Stimulated activated CD4-positive, alpha-beta T cell treated with anti-CD3 and anti-CD28 coated beads, TNF-alpha, amount 100 ng/mL, for 4 hours (primary cell): ENCODE results near the gene DBX2.
"Not testable (repeated sequence)": the region's sequence is repeated elsewhere in the genome, so short reads cannot be mapped to it uniquely, and the experiment has no call there.

Experiments
- DNase-seq, 3 experiments: peaks; one replicate each; pipeline ENCODE4 v3.0.0-alpha.2; 2020; ENCODE audit warnings: low read depth in 3 of 3

Gene DBX2

GRCh38 chr12:45050751-45051571 is at the start of gene DBX2:
DBX2 (minus strand) TSS chr12:45051099; CDS start chr12:45050927, 172 bp downstream.
- DNase-seq = no peak

- no peak for DNase-seq
Measured at GRCh38 chr12:45098766-45099165, 47.9 kb upstream of the DBX2 start.

- not testable (repeated sequence) for DNase-seq
Measured at GRCh38 chr12:45095417-45095816, 44.5 kb upstream of the DBX2 start.

GRCh38 chr12:45093051-45093450 is 42.2 kb upstream of the DBX2 start:
- DNase-seq = no peak

GRCh38 chr12:45089411-45090075 is 38.6 kb upstream of the DBX2 start:
- DNase-seq = no peak

- no peak for DNase-seq
Measured at GRCh38 chr12:45088608-45089007, 37.7 kb upstream of the DBX2 start.

GRCh38 chr12:45084248-45084647 is 33.3 kb upstream of the DBX2 start:
- not testable (repeated sequence) for DNase-seq

- DNase-seq = no peak
Measured at GRCh38 chr12:45077251-45077650, 26.4 kb upstream of the DBX2 start.

GRCh38 chr12:45076417-45077026 is 25.6 kb upstream of the DBX2 start:
- no peak for DNase-seq

- no peak for DNase-seq
Measured at GRCh38 chr12:45075587-45076282, 24.8 kb upstream of the DBX2 start.

GRCh38 chr12:45065125-45065626 is 14.3 kb upstream of the DBX2 start:
- DNase-seq = no peak

- DNase-seq = no peak
Measured at GRCh38 chr12:45060976-45061375, 10.1 kb upstream of the DBX2 start.

- DNase-seq = no peak
Measured at GRCh38 chr12:45051572-45052125, 750 bp upstream of the DBX2 start.

- DNase-seq = no peak
Measured at GRCh38 chr12:45049912-45050750, 768 bp downstream of the DBX2 start.

GRCh38 chr12:45042599-45042998 is 8.3 kb downstream of the DBX2 start:
- no peak for DNase-seq

- no peak for DNase-seq
Measured at GRCh38 chr12:45040977-45041376, 9.9 kb downstream of the DBX2 start.

- DNase-seq = no peak
Measured at GRCh38 chr12:45039757-45040156, 11.1 kb downstream of the DBX2 start.

- DNase-seq = no peak
Measured at GRCh38 chr12:45034861-45035265, 16.0 kb downstream of the DBX2 start.

- no peak for DNase-seq
Measured at GRCh38 chr12:45017916-45018315, 33.0 kb downstream of the DBX2 start.

GRCh38 chr12:45014396-45014795 is 36.5 kb downstream of the DBX2 start:
- no peak for DNase-seq

- DNase-seq = no peak
Measured at GRCh38 chr12:45012749-45013148, 38.1 kb downstream of the DBX2 start.
